Neural cell (in vitro differentiated cells): ENCODE measurements around the gene NGEF.

Experiments
- CTCF ChIP-seq: fragments of 450-650 bp; IDR thresholded peaks from 2 replicates; pipeline ENCODE4 v1.5.1; 2014; ENCODE audit warnings: antibody characterized with exemption, mild to moderate bottlenecking, moderate library complexity; ENCODE audit not compliant: poor library complexity, severe bottlenecking
- EZH2 ChIP-seq: fragments of 200-600, 300-800 bp; shearing (Covaris generic), sonication (generic); IDR thresholded peaks from 2 replicates; pipeline ENCODE4 v1.6.1; 2014; ENCODE audit warnings: antibody characterized with exemption, low read length, borderline replicate concordance, mild to moderate bottlenecking; ENCODE audit not compliant: insufficient read depth, poor library complexity, severe bottlenecking
- POLR2AphosphoS5 ChIP-seq: IDR thresholded peaks from 2 replicates; pipeline ENCODE4 v1.6.1; 2012
- REST ChIP-seq: IDR thresholded peaks from 2 replicates; pipeline ENCODE4 v1.6.1; 2012; ENCODE audit warnings: borderline replicate concordance

GRCh38 chr2:232865165-232865564, 147.9 kb downstream of the NGEF start:
- TF ChIP-seq CTCF (no peak), POLR2AphosphoS5 (no peak), REST (no peak), EZH2 (no peak)
